AG09309 (cell line): ENCODE results near the gene NALCN.

Source experiments
- DNase-seq: peaks from one replicate; pipeline ENCODE4 v3.0.0-alpha.2; 2010; ENCODE audit warnings: low read depth
- H3K4me3 ChIP-seq: 2 replicates; pipeline ENCODE4 v1.5.1; 2011; ENCODE audit warnings: mild to moderate bottlenecking, low read depth, low read length, moderate library complexity; ENCODE audit not compliant: control insufficient read depth
- TF ChIP-seq, protein P1 (sequence below): IDR thresholded peaks from 2 replicates; pipeline ENCODE4 v1.5.1; 2011; ENCODE audit warnings: mild to moderate bottlenecking, low read depth, low read length, inconsistent platforms; ENCODE audit not compliant: insufficient read depth, control insufficient read depth; ENCODE audit errors: missing control alignments

Gene NALCN

DNA sequence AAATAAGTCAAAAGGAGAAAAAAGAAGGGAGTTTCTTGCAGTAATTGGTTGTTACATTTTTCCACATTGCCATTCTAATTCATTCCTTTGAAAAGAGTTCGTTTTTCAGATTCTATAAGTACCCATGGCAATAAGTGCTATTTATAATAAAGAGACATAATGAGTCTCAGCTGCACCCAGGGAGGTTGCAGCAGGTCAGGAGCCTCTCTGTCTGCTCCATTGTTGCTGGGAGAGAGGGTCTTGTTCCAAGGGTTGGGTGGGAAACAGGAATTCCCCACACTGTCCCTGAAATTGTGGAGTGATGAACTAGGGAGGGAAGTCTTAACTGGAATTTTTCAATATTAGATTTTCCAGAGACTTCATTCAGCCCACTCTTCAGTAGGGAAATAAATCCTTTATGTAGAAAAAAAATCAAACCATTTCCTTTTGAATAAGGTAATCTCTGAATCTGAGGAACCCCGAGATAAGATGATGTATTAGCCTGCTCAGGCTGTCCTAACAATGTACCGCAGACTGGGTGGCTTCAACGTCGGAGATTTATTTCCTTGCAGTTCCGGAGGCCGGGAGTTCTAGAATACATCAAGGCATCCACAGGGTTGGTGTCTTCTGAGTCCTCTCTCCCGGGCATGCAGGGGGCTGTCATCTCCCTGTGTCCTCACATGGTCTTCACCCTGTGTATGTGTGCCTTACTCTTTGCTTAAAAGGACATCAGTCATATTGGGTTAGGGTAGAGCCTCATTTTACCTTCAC is 399.0 kb downstream of the NALCN start:
- no peak for DNase-seq
- no peak overlapping the region for H3K4me3 ChIP-seq
- TF ChIP-seq, protein P1, sequence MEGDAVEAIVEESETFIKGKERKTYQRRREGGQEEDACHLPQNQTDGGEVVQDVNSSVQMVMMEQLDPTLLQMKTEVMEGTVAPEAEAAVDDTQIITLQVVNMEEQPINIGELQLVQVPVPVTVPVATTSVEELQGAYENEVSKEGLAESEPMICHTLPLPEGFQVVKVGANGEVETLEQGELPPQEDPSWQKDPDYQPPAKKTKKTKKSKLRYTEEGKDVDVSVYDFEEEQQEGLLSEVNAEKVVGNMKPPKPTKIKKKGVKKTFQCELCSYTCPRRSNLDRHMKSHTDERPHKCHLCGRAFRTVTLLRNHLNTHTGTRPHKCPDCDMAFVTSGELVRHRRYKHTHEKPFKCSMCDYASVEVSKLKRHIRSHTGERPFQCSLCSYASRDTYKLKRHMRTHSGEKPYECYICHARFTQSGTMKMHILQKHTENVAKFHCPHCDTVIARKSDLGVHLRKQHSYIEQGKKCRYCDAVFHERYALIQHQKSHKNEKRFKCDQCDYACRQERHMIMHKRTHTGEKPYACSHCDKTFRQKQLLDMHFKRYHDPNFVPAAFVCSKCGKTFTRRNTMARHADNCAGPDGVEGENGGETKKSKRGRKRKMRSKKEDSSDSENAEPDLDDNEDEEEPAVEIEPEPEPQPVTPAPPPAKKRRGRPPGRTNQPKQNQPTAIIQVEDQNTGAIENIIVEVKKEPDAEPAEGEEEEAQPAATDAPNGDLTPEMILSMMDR, result no peak

DNA sequence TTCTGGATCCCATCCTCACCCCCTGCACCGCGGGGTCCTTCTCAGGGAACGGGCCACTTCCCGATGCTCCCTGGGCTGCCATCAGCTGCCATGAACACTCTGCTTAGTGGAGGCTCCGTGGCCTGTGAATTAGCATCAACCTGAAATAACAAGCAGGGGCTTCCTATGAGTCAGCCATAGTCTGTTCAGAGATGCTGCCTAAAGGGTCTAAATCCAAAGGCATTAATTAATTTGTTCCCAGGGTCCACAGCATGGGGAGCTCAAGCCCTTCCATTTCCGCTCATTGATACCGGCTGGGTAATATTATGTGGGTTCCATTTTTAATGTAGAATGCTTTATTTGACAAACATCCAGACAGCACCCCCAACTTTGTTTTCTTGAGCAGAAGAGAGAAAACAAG is 399.8 kb downstream of the NALCN start:
- TF ChIP-seq, protein P1, result no peak
- DNase-seq, result no peak
- no peak overlapping the region for H3K4me3 ChIP-seq

DNA sequence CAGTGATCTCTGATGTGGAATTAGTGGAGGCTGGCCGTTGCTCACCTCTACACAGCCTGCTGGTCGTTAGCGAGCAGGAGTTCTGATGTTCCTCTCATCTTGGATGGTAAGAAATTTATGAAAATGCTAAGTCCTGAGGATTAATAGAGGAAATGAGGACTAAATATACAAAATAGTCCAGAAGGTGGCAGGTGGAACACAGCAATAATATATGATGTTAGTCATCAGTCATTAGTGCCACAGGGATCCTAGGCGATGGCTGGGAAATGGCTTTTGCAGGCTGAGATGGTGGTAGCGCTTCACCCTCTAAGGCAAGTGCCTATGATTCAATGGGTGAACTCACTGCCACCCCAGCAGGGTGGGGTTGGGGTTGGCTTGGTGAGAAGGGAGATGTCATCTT is 403.1 kb downstream of the NALCN start:
- no peak for DNase-seq
- TF ChIP-seq, protein P1, result no peak
- no peak overlapping the region for H3K4me3 ChIP-seq

DNA sequence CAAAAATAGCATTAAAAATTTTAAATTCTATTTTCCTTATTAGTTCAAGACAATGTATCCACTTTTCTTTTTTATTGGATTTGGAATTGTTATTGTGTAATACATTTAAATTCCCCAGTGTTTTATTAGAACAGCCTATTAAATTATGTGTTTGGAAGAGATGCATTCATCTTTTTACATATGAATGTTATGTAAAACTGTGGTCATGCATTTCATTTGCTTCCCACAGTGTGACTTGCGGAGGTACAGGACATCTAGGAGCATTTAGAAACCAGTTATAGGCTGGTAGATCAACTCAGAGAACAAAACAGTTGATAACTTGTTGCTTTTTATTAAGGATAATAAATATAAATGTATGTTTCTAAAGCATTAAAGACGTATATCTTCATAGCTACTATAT is 406.2 kb downstream of the NALCN start:
- no peak for DNase-seq
- no peak overlapping the region for H3K4me3 ChIP-seq
- TF ChIP-seq, protein P1, result no peak

DNA sequence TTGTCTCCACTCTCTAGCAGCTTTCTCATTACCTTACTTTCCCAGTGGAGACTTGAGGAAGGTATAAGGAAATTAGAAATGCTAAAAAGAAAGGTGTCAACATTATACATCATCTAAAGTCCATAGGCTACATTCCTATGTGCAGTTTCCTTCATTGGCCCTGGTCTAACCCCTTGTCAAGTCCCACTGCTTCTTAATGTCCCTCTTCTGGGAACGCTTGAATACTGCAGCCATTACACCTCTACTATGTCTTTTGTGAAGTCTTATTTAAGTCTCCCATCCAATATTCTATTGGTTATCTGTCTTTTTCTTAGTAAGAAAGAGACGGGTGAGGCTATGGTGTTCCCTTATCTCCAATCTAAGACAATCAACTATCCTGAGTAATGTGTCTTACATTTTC is 409.1 kb downstream of the NALCN start:
- TF ChIP-seq, protein P1, result no peak
- H3K4me3 ChIP-seq, result no peak overlapping the region
- no peak for DNase-seq
